Measurements from ENCODE around the gene BRD4.

Gene BRD4

DNA sequence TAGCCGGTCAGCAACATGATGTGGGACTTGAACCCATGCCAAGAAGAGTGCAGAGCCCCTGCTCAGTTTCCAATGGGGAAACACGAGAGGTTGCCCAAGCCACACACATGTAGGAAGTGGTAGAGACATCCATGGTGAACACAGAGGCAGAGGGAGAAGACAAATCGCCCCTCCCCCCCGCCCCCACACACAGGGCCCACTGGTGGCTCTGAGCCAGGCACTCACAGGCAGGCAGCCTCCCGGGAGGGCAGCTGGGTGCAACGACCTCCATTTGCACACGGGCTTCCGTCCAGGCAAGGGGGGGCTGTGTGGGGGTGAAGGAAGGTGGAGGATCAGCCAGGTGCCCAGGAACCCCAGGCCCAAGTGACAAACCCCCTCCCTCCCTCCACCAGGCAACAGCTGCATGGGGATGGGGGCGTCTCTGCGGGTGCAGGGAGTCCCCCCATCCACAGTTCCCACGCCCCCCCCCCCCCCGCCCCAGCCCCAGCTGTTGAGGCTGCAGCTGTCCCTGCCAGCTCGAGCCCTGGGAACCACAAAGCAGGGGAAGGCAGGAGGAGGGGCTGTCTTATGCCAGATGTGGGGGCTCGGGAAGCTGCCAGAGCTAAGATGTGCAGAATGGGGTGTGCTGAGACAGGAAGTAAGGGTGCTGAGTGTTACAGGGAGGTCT, 134.9 kb downstream of the BRD4 start:
- H3K9me3 ChIP-seq (ENCODE audit: control extremely low read depth in 1 of 5, control insufficient read depth in 4 of 5, insufficient read depth in 2 of 5, low read depth in 1 of 5, low read length in 4 of 5): no peaks in the 10 kb centered on the region
- no peaks in the 10 kb centered on the region for H3K36me3 ChIP-seq (ENCODE audit: control insufficient read depth in 4 of 4, insufficient read depth in 4 of 4, low read length in 3 of 4)
- no peak overlapping the region for H3K4me3 ChIP-seq (ENCODE audit: control insufficient read depth in 1 of 7, extremely low read depth in 1 of 7, insufficient read depth in 4 of 7, low read depth in 2 of 7, low read length in 6 of 7)
- CTCF ChIA-PET: interaction anchor here (0.5 to 1.5 kb wide), 5 partner anchors 23 to 617 kb away, joined by 3 to 5 read pairs (median 3); no protein-coding TSS in a partner anchor
- WGBS (ENCODE audit: insufficient coverage): 8% methylated on average over 2 of the region's 14 CpGs
- POLR2A ChIA-PET: interaction anchor here (0.6 kb wide), 1 partner anchor 961 kb away, joined by 3 read pairs; no protein-coding TSS in a partner anchor
- H3K27ac ChIP-seq (ENCODE audit: insufficient read depth in 1 of 2, low read depth in 1 of 2, low read length in 2 of 2, poor library complexity in 1 of 2, severe bottlenecking in 2 of 2): no peak overlapping the region
- H3K4me1 ChIP-seq (ENCODE audit: control extremely low read depth in 1 of 4, control insufficient read depth in 4 of 4, insufficient read depth in 4 of 4, low read length in 3 of 4): peaks cover 0 to 41% (median 34%) of the 10 kb centered on the region in 4 experiments
- H3K27me3 ChIP-seq (replicated peaks in 2 of 5; ENCODE audit: control insufficient read depth in 4 of 5, insufficient read depth in 5 of 5, low read length in 4 of 5): peaks cover 0 to 38% (median 9%) of the 10 kb centered on the region in 5 experiments
- peak; percentile 81 to 95 (median 93) for DNase-seq

- POLR2A ChIA-PET: no interaction called here
- CTCF ChIA-PET: interaction anchor here (0.9 to 2.7 kb wide), 6 partner anchors 13 to 55 kb away, joined by 3 to 17 read pairs (median 4); no protein-coding TSS in a partner anchor
- Histone ChIP-seq H3K9me3 (ENCODE audit: control extremely low read depth in 1 of 5, control insufficient read depth in 4 of 5, insufficient read depth in 2 of 5, low read depth in 1 of 5, low read length in 4 of 5) (no peaks in the 10 kb centered on the region), H3K27me3 (replicated peaks in 2 of 5; ENCODE audit: control insufficient read depth in 4 of 5, insufficient read depth in 5 of 5, low read length in 4 of 5) (peaks cover 0 to 34% (median 9%) of the 10 kb centered on the region in 5 experiments), H3K27ac (ENCODE audit: insufficient read depth in 1 of 2, low read depth in 1 of 2, low read length in 2 of 2, poor library complexity in 1 of 2, severe bottlenecking in 2 of 2) (no peak overlapping the region), H3K4me3 (ENCODE audit: control insufficient read depth in 1 of 7, extremely low read depth in 1 of 7, insufficient read depth in 4 of 7, low read depth in 2 of 7, low read length in 6 of 7) (peak overlapping the region in 1 of 7 experiments; percentile 38), H3K36me3 (ENCODE audit: control insufficient read depth in 4 of 4, insufficient read depth in 4 of 4, low read length in 3 of 4) (no peaks in the 10 kb centered on the region), H3K4me1 (ENCODE audit: control extremely low read depth in 1 of 4, control insufficient read depth in 4 of 4, insufficient read depth in 4 of 4, low read length in 3 of 4) (peaks cover 0 to 41% (median 34%) of the 10 kb centered on the region in 4 experiments)
- peak in 2 of 3 donors; percentile 61 to 72 for DNase-seq
- WGBS (ENCODE audit: insufficient coverage): 83% methylated on average over 1 of the region's 4 CpGs
Measured at GRCh38 chr19:15196360-15197005, 135.9 kb downstream of the BRD4 start.

DNA sequence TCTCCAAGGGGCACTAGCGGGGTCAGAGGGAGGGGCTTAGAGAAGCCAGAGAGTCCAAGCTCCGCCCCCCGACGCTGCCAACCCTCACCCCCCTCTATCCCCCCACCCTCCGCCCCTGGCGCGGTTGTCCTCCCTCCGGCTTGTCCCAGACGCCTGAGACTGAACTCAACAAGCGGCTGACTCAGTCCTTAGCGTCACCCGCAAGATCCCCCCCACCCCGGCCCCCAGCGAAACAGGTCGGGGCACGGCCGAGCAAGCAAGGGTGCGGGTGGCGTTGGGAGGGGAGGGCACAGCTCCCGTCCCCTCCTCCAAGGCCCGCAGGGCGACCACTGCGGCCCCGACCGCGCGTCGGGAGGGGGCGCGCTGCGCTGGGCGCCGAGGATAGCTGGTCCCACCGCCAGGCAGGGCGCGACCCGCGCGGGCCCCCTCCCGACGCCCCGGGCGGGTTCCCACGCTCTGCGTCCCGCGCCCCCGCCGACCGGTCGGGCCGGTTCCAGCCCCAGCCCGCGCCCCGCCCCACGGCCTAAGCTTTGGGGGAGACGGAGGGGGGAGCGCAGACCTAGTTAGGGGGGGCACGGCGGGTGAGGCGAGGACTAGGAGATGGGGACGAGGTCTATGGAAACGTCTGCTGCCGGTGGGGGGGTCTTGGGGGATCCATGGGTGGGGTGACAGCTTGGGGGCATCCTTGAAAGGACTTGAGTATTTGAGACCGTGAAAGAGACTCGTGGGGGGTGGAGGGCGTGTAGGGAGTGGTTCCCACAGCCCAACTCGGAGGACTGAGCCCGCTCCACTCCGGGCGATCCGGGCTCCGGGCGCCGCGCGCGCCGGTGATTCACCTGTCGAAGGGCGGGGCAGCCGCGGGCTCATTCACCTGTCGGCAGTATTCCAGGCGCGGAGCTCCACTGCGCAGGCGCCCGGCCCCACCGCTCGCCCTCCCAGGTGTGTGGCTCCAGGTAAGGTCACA, 136.7 kb downstream of the BRD4 start:
- CTCF ChIA-PET: interaction anchor here (0.6 to 2.7 kb wide), 7 partner anchors 11 to 177 kb away, joined by 3 to 17 read pairs (median 4); no protein-coding TSS in a partner anchor
- H3K27me3 ChIP-seq (replicated peaks in 2 of 5; ENCODE audit: control insufficient read depth in 4 of 5, insufficient read depth in 5 of 5, low read length in 4 of 5): peaks cover 0 to 27% (median 6%) of the 10 kb centered on the region in 5 experiments
- peak overlapping the region in 6 of 7 experiments; percentile 16 to 66 (median 35) for H3K4me3 ChIP-seq (ENCODE audit: control insufficient read depth in 1 of 7, extremely low read depth in 1 of 7, insufficient read depth in 4 of 7, low read depth in 2 of 7, low read length in 6 of 7)
- H3K4me1 ChIP-seq (ENCODE audit: control extremely low read depth in 1 of 4, control insufficient read depth in 4 of 4, insufficient read depth in 4 of 4, low read length in 3 of 4): peaks cover 0 to 41% (median 33%) of the 10 kb centered on the region in 4 experiments
- POLR2A ChIA-PET: no interaction called here
- H3K36me3 ChIP-seq (ENCODE audit: control insufficient read depth in 4 of 4, insufficient read depth in 4 of 4, low read length in 3 of 4): no peaks in the 10 kb centered on the region
- DNase-seq: peak; percentile 72 to 85 (median 81)
- no peak overlapping the region for H3K27ac ChIP-seq (ENCODE audit: insufficient read depth in 1 of 2, low read depth in 1 of 2, low read length in 2 of 2, poor library complexity in 1 of 2, severe bottlenecking in 2 of 2)
- no peaks in the 10 kb centered on the region for H3K9me3 ChIP-seq (ENCODE audit: control extremely low read depth in 1 of 5, control insufficient read depth in 4 of 5, insufficient read depth in 2 of 5, low read depth in 1 of 5, low read length in 4 of 5)
- 8% methylated on average over 37 of the region's 91 CpGs for WGBS (ENCODE audit: insufficient coverage)

GRCh38 chr19:15194938-15195337, 137.4 kb downstream of the BRD4 start:
- WGBS (ENCODE audit: insufficient coverage): no CpG with 5 or more reads among the region's 6 CpGs
- no peak overlapping the region for H3K27ac ChIP-seq (ENCODE audit: insufficient read depth in 1 of 2, low read depth in 1 of 2, low read length in 2 of 2, poor library complexity in 1 of 2, severe bottlenecking in 2 of 2)
- H3K36me3 ChIP-seq (ENCODE audit: control insufficient read depth in 4 of 4, insufficient read depth in 4 of 4, low read length in 3 of 4): no peaks in the 10 kb centered on the region
- peaks cover 0 to 36% (median 28%) of the 10 kb centered on the region in 4 experiments for H3K4me1 ChIP-seq (ENCODE audit: control extremely low read depth in 1 of 4, control insufficient read depth in 4 of 4, insufficient read depth in 4 of 4, low read length in 3 of 4)
- POLR2A ChIA-PET: no interaction called here
- peak in 2 of 3 donors; percentile 34 to 50 for DNase-seq
- no peaks in the 10 kb centered on the region for H3K9me3 ChIP-seq (ENCODE audit: control extremely low read depth in 1 of 5, control insufficient read depth in 4 of 5, insufficient read depth in 2 of 5, low read depth in 1 of 5, low read length in 4 of 5)
- peaks cover 0 to 23% (median 6%) of the 10 kb centered on the region in 5 experiments for H3K27me3 ChIP-seq (replicated peaks in 2 of 5; ENCODE audit: control insufficient read depth in 4 of 5, insufficient read depth in 5 of 5, low read length in 4 of 5)
- CTCF ChIA-PET: interaction anchor here (1.0 to 2.7 kb wide), 6 partner anchors 11 to 73 kb away, joined by 3 to 17 read pairs (median 4); no protein-coding TSS in a partner anchor
- H3K4me3 ChIP-seq (ENCODE audit: control insufficient read depth in 1 of 7, extremely low read depth in 1 of 7, insufficient read depth in 4 of 7, low read depth in 2 of 7, low read length in 6 of 7): peak overlapping the region in 3 of 7 experiments; percentile 28 to 66 (median 45)

DNA sequence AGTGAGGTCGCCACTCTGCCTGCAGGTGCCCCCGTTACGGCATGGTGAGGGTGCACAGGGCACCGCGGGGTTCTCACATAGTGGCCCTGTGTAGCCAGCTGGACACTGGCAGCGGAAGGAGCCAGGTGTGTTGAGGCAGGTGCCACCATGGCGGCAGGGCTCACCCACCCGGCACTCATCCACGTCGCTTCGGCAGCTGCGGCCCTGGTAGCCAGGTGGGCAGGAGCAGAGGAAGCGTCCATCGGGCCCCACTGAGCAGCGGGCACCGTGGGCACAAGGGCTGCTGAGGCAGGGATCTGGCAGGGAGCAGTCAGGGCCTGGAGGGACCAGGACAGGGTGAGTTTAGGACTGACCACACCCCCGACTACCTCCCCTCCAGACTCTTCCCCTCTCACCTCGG, 140.4 kb downstream of the BRD4 start:
- no peaks in the 10 kb centered on the region for H3K36me3 ChIP-seq (ENCODE audit: control insufficient read depth in 4 of 4, insufficient read depth in 4 of 4, low read length in 3 of 4)

GRCh38 chr19:15191514-15191913, 140.8 kb downstream of the BRD4 start:
- no peak overlapping the region for H3K27ac ChIP-seq (ENCODE audit: insufficient read depth in 1 of 2, low read depth in 1 of 2, low read length in 2 of 2, poor library complexity in 1 of 2, severe bottlenecking in 2 of 2)
- ChIA-PET CTCF (no interaction called here), POLR2A (no interaction called here)
- over 99% methylated on average over 16 of the region's 18 CpGs for WGBS (ENCODE audit: insufficient coverage)
- peaks cover 0 to 17% (median 15%) of the 10 kb centered on the region in 4 experiments for H3K4me1 ChIP-seq (ENCODE audit: control extremely low read depth in 1 of 4, control insufficient read depth in 4 of 4, insufficient read depth in 4 of 4, low read length in 3 of 4)
- no peaks in the 10 kb centered on the region for H3K36me3 ChIP-seq (ENCODE audit: control insufficient read depth in 4 of 4, insufficient read depth in 4 of 4, low read length in 3 of 4)
- peaks cover 0 to 15% (median 6%) of the 10 kb centered on the region in 5 experiments for H3K27me3 ChIP-seq (replicated peaks in 2 of 5; ENCODE audit: control insufficient read depth in 4 of 5, insufficient read depth in 5 of 5, low read length in 4 of 5)
- no peak overlapping the region for H3K4me3 ChIP-seq (ENCODE audit: control insufficient read depth in 1 of 7, extremely low read depth in 1 of 7, insufficient read depth in 4 of 7, low read depth in 2 of 7, low read length in 6 of 7)
- DNase-seq: no peak
- H3K9me3 ChIP-seq (ENCODE audit: control extremely low read depth in 1 of 5, control insufficient read depth in 4 of 5, insufficient read depth in 2 of 5, low read depth in 1 of 5, low read length in 4 of 5): no peaks in the 10 kb centered on the region

More for the DNA sequence above, 140.4 kb downstream of the BRD4 start:
- no peak overlapping the region for H3K27ac ChIP-seq (ENCODE audit: insufficient read depth in 1 of 2, low read depth in 1 of 2, low read length in 2 of 2, poor library complexity in 1 of 2, severe bottlenecking in 2 of 2)
- H3K27me3 ChIP-seq (replicated peaks in 2 of 5; ENCODE audit: control insufficient read depth in 4 of 5, insufficient read depth in 5 of 5, low read length in 4 of 5): peaks cover 0 to 15% (median 6%) of the 10 kb centered on the region in 5 experiments
- POLR2A ChIA-PET: no interaction called here
- WGBS (ENCODE audit: insufficient coverage): 96% methylated on average over 17 of the region's 18 CpGs
- no peak for DNase-seq
- peaks cover 0 to 21% (median 19%) of the 10 kb centered on the region in 4 experiments for H3K4me1 ChIP-seq (ENCODE audit: control extremely low read depth in 1 of 4, control insufficient read depth in 4 of 4, insufficient read depth in 4 of 4, low read length in 3 of 4)
- no peak overlapping the region for H3K4me3 ChIP-seq (ENCODE audit: control insufficient read depth in 1 of 7, extremely low read depth in 1 of 7, insufficient read depth in 4 of 7, low read depth in 2 of 7, low read length in 6 of 7)
- no peaks in the 10 kb centered on the region for H3K9me3 ChIP-seq (ENCODE audit: control extremely low read depth in 1 of 5, control insufficient read depth in 4 of 5, insufficient read depth in 2 of 5, low read depth in 1 of 5, low read length in 4 of 5)
- CTCF ChIA-PET: no interaction called here
